B cell (primary cell): Measurements from ENCODE around the gene PEPD. TPM values are rescaled to one million over a fixed set of nuclear protein-coding genes. Genes with fewer than 3 reads are reported as not detected.

ENCODE experiments used
- ATAC-seq: fragments of 200-7000 bp; cut with Tn5 transposase; one replicate; pipeline ENCODE4 v1.10.0; 2021; ENCODE audit warnings: low read depth, mild to moderate bottlenecking, moderate number of reproducible peaks, moderate library complexity
- CTCF ChIA-PET: fragments of 350-600 bp; sonication (Branson Sonifier 250); formaldehyde crosslinking; loops from one replicate; lab custom pipeline; 2021; ENCODE audit warnings: antibody characterized with exemption, inconsistent platforms; lab: Charles Lee
- POLR2A ChIA-PET: fragments of 350-600 bp; sonication (Branson Sonifier 250); formaldehyde crosslinking; loops from one replicate; lab custom pipeline; 2021; ENCODE audit warnings: antibody characterized with exemption; lab: Charles Lee
- DNase-seq: peaks from one replicate; pipeline ENCODE4 v3.0.0; 2013
- H2AFZ ChIP-seq: 2 replicates; pipeline ENCODE4 v1.6.1; 2012; ENCODE audit warnings: mild to moderate bottlenecking, low read depth, low read length; ENCODE audit not compliant: insufficient read depth, poor library complexity, severe bottlenecking
- H3K27ac ChIP-seq, 2 donors: 1 replicate in 1 of 2; 2 replicates in 1 of 2; pipeline ENCODE4 v1.5.1; 2012 to 2013; ENCODE audit warnings: low read length in 2 of 2, mild to moderate bottlenecking in 2 of 2, moderate library complexity in 1 of 2
- H3K27me3 ChIP-seq, 4 experiments: fragments of 200-600 bp in 1 of 4; sonication (generic) in 1 of 4; replicated peaks in 1 of 4; 1 replicate in 2 of 4; 2 replicates in 2 of 4; pipeline versions ENCODE4 v1.6.1 to v1.7.0; 2013 to 2016; ENCODE audit warnings: low read length in 3 of 4, mild to moderate bottlenecking in 2 of 4, mixed read lengths in 1 of 4, moderate library complexity in 1 of 4; ENCODE audit not compliant: insufficient read depth in 4 of 4, control insufficient read depth in 3 of 4; ENCODE audit errors: control extremely low read depth in 1 of 4
- H3K36me3 ChIP-seq, 2 experiments: replicated peaks in 1 of 2; 1 replicate in 1 of 2; 2 replicates in 1 of 2; pipeline versions ENCODE4 v1.6.1 to v1.7.1; 2013; ENCODE audit warnings: low read length in 1 of 2; ENCODE audit not compliant: insufficient read depth in 2 of 2, control insufficient read depth in 1 of 2; ENCODE audit errors: control extremely low read depth in 1 of 2, extremely low read depth in 1 of 2
- H3K4me1 ChIP-seq, 2 donors: fragments of 200-600 bp in 1 of 2; sonication (generic) in 1 of 2; 1 replicate in 1 of 2; 2 replicates in 1 of 2; pipeline versions ENCODE4 v1.5.1 to v1.6.1; 2013 to 2017; ENCODE audit warnings: low read length in 2 of 2; ENCODE audit not compliant: control insufficient read depth in 2 of 2, insufficient read depth in 2 of 2
- H3K4me2 ChIP-seq: replicated peaks from 2 replicates; pipeline ENCODE3; 2012; ENCODE audit warnings: mild to moderate bottlenecking, low read depth, low read length; ENCODE audit not compliant: poor library complexity, severe bottlenecking
- H3K4me3 ChIP-seq, 5 experiments: fragments of 200-600 bp in 1 of 5; sonication (generic) in 1 of 5; 1 replicate in 3 of 5; 2 replicates in 2 of 5; pipeline versions ENCODE4 v1.5.1 to v1.7.0; 2011 to 2016; ENCODE audit warnings: low read length in 4 of 5, mild to moderate bottlenecking in 4 of 5, low read depth in 2 of 5, control low read depth in 1 of 5, moderate library complexity in 1 of 5; ENCODE audit not compliant: insufficient read depth in 1 of 5; ENCODE audit errors: control extremely low read depth in 1 of 5, extremely low read depth in 1 of 5
- H3K79me2 ChIP-seq: fragments of 200-600 bp; sonication (generic); one replicate; pipeline ENCODE4 v1.6.0; 2016; ENCODE audit warnings: low read length; ENCODE audit not compliant: control insufficient read depth, insufficient read depth
- H3K9ac ChIP-seq: fragments of 200-600 bp; sonication (generic); 2 replicates; pipeline ENCODE4 v1.6.1; 2017; ENCODE audit warnings: mild to moderate bottlenecking, low read length, moderate library complexity
- H3K9me3 ChIP-seq, 3 donors: one replicate each; pipeline versions ENCODE4 v1.6.1 to v1.7.1; 2013; ENCODE audit warnings: low read length in 2 of 3; ENCODE audit not compliant: control insufficient read depth in 2 of 3, insufficient read depth in 1 of 3; ENCODE audit errors: control extremely low read depth in 1 of 3
- H4K20me1 ChIP-seq: 2 replicates; pipeline ENCODE4 v1.6.0; 2012; ENCODE audit warnings: mild to moderate bottlenecking, low read length; ENCODE audit not compliant: insufficient read depth, control insufficient read depth, poor library complexity, severe bottlenecking
- H3K27ac Mint-ChIP-seq: one replicate; pipeline ENCODE4 v1.8.0; 2021; ENCODE audit warnings: mixed read lengths
- H3K27me3 Mint-ChIP-seq: one replicate; pipeline ENCODE4 v1.8.0; 2021; ENCODE audit warnings: mixed read lengths
- H3K4me1 Mint-ChIP-seq: one replicate; pipeline ENCODE4 v1.8.0; 2021; ENCODE audit warnings: mixed read lengths
- H3K4me3 Mint-ChIP-seq: one replicate; pipeline ENCODE4 v1.8.0; 2021; ENCODE audit warnings: mixed read lengths
- H3K9me3 Mint-ChIP-seq: one replicate; pipeline ENCODE4 v1.8.0; 2022; ENCODE audit warnings: mixed read lengths; ENCODE audit not compliant: insufficient read depth
- CTCF ChIP-seq: fragments of 200-600 bp; IDR thresholded peaks from one replicate; pipeline ENCODE4 v1.8.0; 2022; ENCODE audit warnings: antibody characterized with exemption, mild to moderate bottlenecking
- EZH2 ChIP-seq: IDR thresholded peaks from 2 replicates; pipeline ENCODE4 v1.6.1; 2012; ENCODE audit warnings: borderline replicate concordance, low read depth, mild to moderate bottlenecking, moderate library complexity, low read length; ENCODE audit not compliant: insufficient read depth, poor library complexity, severe bottlenecking
- WGBS: methylation state at CpG from one replicate; pipeline ENCODE4 v1.1.5; 2013; ENCODE audit warnings: missing lambda C conversion rate; ENCODE audit not compliant: insufficient coverage; 5-methylcytosine and 5-hydroxymethylcytosine counted together
- intact Hi-C: fragments of 100-400 bp; cut with micrococcal nuclease; formaldehyde crosslinking; loops from one replicate; pipeline ENCODE4 v1.10.0; 2022
- polyA plus RNA-seq: library from polyadenylated mRNA; depleted of rRNA; stranded (reverse); fragments of >200 nt; gene quantifications from 2 replicates; pipeline ENCODE4 v1.2.3, GENCODE V29; 2012
- total RNA-seq, 2 donors: library from RNA; stranded (reverse); fragments of 120-200 nt in 1 of 2; gene quantifications; 1 replicate in 1 of 2; 2 replicates in 1 of 2; pipeline versions ENCODE4 v1.2.3 to v1.2.4, GENCODE V29; 2013 to 2022

The PEPD gene
- total and polyA plus RNA-seq, 2 donors (not counting 1 experiment from before 2014, with no cell fraction given) = 36.4 to 42.7 TPM

GRCh38 chr19:33501693-33502356 lies 19.8 kb downstream of the PEPD start:
- DNase-seq (no peak), ATAC-seq (no peak)
- H3K4me1 Mint-ChIP-seq = no peaks in the 10 kb centered on the region
- Histone ChIP-seq H3K27me3 (no peaks in the 10 kb centered on the region), H3K4me2 (no peak overlapping the region), H3K36me3 (peaks cover 0 to 12% of the 10 kb centered on the region in 2 experiments), H3K27ac (no peak overlapping the region), H3K4me1 (no peaks in the 10 kb centered on the region), H3K9me3 (peaks cover 0 to 3% (median 0%) of the 10 kb centered on the region in 3 donors), H3K9ac (no peak overlapping the region), H3K79me2 (no peaks in the 10 kb centered on the region), H2AFZ (no peak overlapping the region), H4K20me1 (peaks cover 5% of the 10 kb centered on the region), H3K4me3 (no peak overlapping the region)
- intact Hi-C loops = no loop called here
- no peaks in the 10 kb centered on the region for H3K9me3 Mint-ChIP-seq
- no peaks in the 10 kb centered on the region for H3K27me3 Mint-ChIP-seq
- WGBS = 96% methylated on average over 3 of the region's 8 CpGs
- no peak overlapping the region for H3K27ac Mint-ChIP-seq
- POLR2A ChIA-PET = no interaction called here
- H3K4me3 Mint-ChIP-seq = no peak overlapping the region
- CTCF ChIA-PET = no interaction called here
- TF ChIP-seq CTCF (no peak), EZH2 (no peak)

GRCh38 chr19:33500991-33501390 lies 20.6 kb downstream of the PEPD start:
- 91% methylated on average over 6 of the region's 8 CpGs for WGBS
- intact Hi-C loops = no loop called here
- Histone ChIP-seq H3K9ac (no peak overlapping the region), H3K27me3 (no peaks in the 10 kb centered on the region), H3K4me2 (no peak overlapping the region), H3K36me3 (peaks cover 0 to 12% of the 10 kb centered on the region in 2 experiments), H3K27ac (no peak overlapping the region), H3K79me2 (no peaks in the 10 kb centered on the region), H2AFZ (no peak overlapping the region), H3K9me3 (no peaks in the 10 kb centered on the region), H4K20me1 (no peaks in the 10 kb centered on the region), H3K4me3 (no peak overlapping the region), H3K4me1 (no peaks in the 10 kb centered on the region)
- H3K4me1 Mint-ChIP-seq = no peaks in the 10 kb centered on the region
- DNase-seq (no peak), ATAC-seq (no peak)
- H3K9me3 Mint-ChIP-seq = no peaks in the 10 kb centered on the region
- H3K27ac Mint-ChIP-seq = no peak overlapping the region
- H3K4me3 Mint-ChIP-seq = no peak overlapping the region
- POLR2A ChIA-PET = no interaction called here
- TF ChIP-seq EZH2 (no peak), CTCF (no peak)
- no peaks in the 10 kb centered on the region for H3K27me3 Mint-ChIP-seq
- CTCF ChIA-PET = no interaction called here
